Uterus (tissue), 2 donors: ENCODE measurements around the gene LLGL2.

ENCODE experiments used
- CTCF ChIP-seq, 4 experiments: fragments of 200-600 bp in 2 of 4; fragments of 450-650 bp in 2 of 4; sonication (generic) in 2 of 4; IDR thresholded peaks; one replicate each; pipeline ENCODE4 v1.5.1; 2016 to 2019; ENCODE audit warnings: antibody characterized with exemption in 4 of 4, mild to moderate bottlenecking in 2 of 4, moderate library complexity in 1 of 4
- POLR2A ChIP-seq, 2 donors: fragments of 450-650 bp; IDR thresholded peaks; one replicate each; pipeline ENCODE4 v1.6.1; 2016; ENCODE audit warnings: antibody characterized with exemption in 2 of 2, mild to moderate bottlenecking in 1 of 2, moderate library complexity in 1 of 2

DNA sequence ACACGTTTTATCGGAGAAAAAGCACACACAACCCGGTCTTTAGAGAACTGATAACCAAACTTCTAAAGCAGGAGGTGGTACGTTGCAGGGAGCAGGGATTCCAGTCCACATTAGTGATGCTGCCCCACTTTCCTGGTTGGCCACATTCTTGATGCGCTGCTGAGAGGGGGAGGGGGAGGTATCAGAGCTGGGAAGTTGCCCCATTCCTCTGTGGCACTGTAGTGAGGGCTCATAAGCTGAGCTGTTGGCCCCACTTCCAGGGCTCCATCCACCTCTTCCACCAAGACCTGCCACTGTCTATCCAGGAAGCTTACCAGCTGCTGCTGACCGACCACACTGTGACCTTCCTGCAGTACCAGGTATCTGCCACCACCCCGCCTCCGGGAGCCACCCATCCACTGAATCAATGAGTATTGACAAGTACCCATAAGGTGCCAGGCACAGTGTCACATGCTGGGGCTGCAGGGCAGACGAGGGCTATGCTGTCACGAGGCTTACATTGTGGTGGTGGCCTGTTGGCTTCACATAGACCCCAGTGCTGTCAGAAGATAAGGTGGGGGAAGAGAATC is 8.1 kb upstream of the LLGL2 start:
- no peak for TF ChIP-seq CTCF (IDR thresholded peaks at IDR 0.05)
- TF ChIP-seq POLR2A (IDR thresholded peaks at IDR 0.05): no peak
